Measurements from ENCODE around the gene FGF18.
"Not testable (repeated sequence)": the region's sequence is repeated elsewhere in the genome, so short reads cannot be mapped to it uniquely, and the experiment has no call there.

Gene FGF18

GRCh38 chr5:171495122-171495700 is 75.8 kb downstream of the FGF18 start:
- DNase-seq (ENCODE audit: low read depth): no peak
- no peak overlapping the region for H3K4me3 ChIP-seq (ENCODE audit: low read depth, low read length)
- TF ChIP-seq CTCF (IDR thresholded peaks at IDR 0.05; ENCODE audit: insufficient read depth, low read depth, low read length, missing control alignments): no peak

GRCh38 chr5:171496456-171496855 is 77.0 kb downstream of the FGF18 start:
- DNase-seq (ENCODE audit: low read depth): no peak
- TF ChIP-seq CTCF (IDR thresholded peaks at IDR 0.05; ENCODE audit: insufficient read depth, low read depth, low read length, missing control alignments): no peak
- no peak overlapping the region for H3K4me3 ChIP-seq (ENCODE audit: low read depth, low read length)

- DNase-seq (ENCODE audit: low read depth); H3K4me3 ChIP-seq (ENCODE audit: low read depth, low read length): not testable (repeated sequence)
These were observed 78.0 kb downstream of the FGF18 start for GRCh38 chr5:171497494-171497893.

- no peak for TF ChIP-seq CTCF (IDR thresholded peaks at IDR 0.05; ENCODE audit: insufficient read depth, low read depth, low read length, missing control alignments)
- H3K4me3 ChIP-seq (ENCODE audit: low read depth, low read length): no peak overlapping the region
- DNase-seq (ENCODE audit: low read depth): no peak
These were observed 78.7 kb downstream of the FGF18 start for GRCh38 chr5:171498166-171498565.

GRCh38 chr5:171499611-171500010 is 80.2 kb downstream of the FGF18 start:
- no peak for DNase-seq (ENCODE audit: low read depth)
- no peak overlapping the region for H3K4me3 ChIP-seq (ENCODE audit: low read depth, low read length)
- TF ChIP-seq CTCF (IDR thresholded peaks at IDR 0.05; ENCODE audit: insufficient read depth, low read depth, low read length, missing control alignments): no peak

- no peak overlapping the region for H3K4me3 ChIP-seq (ENCODE audit: low read depth, low read length)
- no peak for TF ChIP-seq CTCF (IDR thresholded peaks at IDR 0.05; ENCODE audit: insufficient read depth, low read depth, low read length, missing control alignments)
- DNase-seq (ENCODE audit: low read depth): no peak
These were observed 86.1 kb downstream of the FGF18 start for GRCh38 chr5:171505473-171506043.

- no peak for DNase-seq (ENCODE audit: low read depth)
- TF ChIP-seq CTCF (IDR thresholded peaks at IDR 0.05; ENCODE audit: insufficient read depth, low read depth, low read length, missing control alignments): no peak
- H3K4me3 ChIP-seq (ENCODE audit: low read depth, low read length): no peak overlapping the region
These were observed 87.5 kb downstream of the FGF18 start for GRCh38 chr5:171506951-171507350.

Measured in GM12865 (cell line).